ENCODE measurements around the gene HERC2.

DNA sequence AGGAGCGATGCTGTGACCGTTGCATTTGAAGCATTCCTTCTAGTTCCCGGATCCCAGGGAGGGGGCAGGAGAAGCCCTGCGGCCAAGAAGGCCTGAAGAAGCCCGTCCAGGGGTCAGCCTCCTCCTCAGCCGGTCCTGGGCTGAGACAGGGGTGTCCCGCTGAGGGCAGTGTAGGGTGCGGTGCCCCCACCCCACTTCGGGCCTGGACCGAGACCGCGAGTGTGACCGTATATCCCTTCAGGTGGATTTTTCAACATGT lies 225.6 kb downstream of the HERC2 start:
- no peak for TF ChIP-seq CTCF (IDR thresholded peaks at IDR 0.05)
- TF ChIP-seq POLR2A (IDR thresholded peaks at IDR 0.05): no peak

All from ovary (tissue), 3 donors.